ENCODE results near the gene ACOT11. TPM values are rescaled to one million over a fixed set of nuclear protein-coding genes. Genes with fewer than 3 reads are reported as not detected.

The ACOT11 gene
- total RNA-seq, 4 donors from 2014 or later = 6.9 to 19.1 (median 13.4) TPM

DNA sequence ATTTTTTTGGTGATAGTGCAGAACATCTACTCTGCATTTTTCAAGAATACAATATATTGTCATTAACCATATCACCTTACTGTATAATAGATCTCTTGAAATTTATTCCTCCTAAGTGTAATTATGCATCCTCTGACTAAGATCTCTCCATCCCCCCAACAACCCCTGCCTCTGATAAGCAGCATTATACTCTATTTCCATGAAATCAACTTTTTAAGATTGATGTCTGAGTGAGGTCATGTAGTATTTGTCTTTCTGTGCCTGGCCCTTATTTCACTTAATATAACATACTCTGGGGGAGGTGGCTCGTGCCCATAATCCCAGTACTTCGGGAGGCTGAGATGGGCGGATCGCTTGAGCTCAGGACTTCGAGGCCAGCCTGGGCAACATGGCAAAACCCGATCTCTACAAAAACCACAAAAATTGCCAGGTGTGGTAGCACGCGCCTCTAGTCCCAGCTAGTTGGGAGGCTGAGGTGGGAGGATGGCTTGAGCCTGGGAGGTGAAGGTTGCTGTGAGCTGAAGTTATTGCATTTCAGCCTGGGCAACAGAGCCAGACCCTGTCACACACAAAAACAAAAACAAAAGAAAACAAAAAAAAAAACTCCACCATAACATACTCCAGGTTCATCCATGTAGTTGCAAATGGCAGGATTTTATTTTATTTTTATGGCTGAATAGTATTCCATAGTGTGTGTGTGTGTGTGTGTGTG is 5.7 kb downstream of the ACOT11 start:
- no peak for DNase-seq (ENCODE audit: extremely low spot score)
- intact Hi-C loops (cut with DNase I) = no loop called here

DNA sequence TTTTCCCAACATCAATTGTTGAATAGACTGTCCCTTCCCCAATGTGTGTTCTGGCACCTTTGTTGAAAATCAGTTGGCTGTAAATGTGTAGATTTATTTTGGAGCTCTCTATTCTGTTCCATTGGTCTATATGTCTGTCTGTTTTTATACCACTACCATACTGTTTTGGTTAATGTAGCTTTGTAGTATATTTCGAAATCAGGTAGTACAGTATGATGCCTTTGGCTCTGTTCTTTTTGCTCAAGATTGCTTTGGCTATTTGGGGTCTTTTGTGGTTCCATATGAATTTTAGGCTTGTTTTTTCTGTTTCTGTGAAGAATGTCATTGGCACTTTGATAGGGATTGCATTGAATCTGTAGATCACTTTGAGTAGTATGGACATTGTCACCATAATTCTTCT is 8.1 kb downstream of the ACOT11 start:
- Histone ChIP-seq H3K27ac (replicated peaks in 1 of 4) (no peak overlapping the region), H3K27me3 (no peaks in the 10 kb centered on the region), H3K36me3 (no peaks in the 10 kb centered on the region), H3K9me3 (peaks cover 0 to 3% (median 0%) of the 10 kb centered on the region in 4 donors), H3K4me1 (peaks cover 24 to 46% (median 37%) of the 10 kb centered on the region in 4 donors), H3K4me3 (no peak overlapping the region)
- intact Hi-C loops (cut with DNase I) = no loop called here
- TF ChIP-seq POLR2AphosphoS5 (IDR thresholded peaks at IDR 0.05) (no peak), EP300 (IDR thresholded peaks at IDR 0.05) (no peak), POLR2A (IDR thresholded peaks at IDR 0.05; ENCODE audit: low read depth) (no peak)
- TF ChIP-seq, protein P1, sequence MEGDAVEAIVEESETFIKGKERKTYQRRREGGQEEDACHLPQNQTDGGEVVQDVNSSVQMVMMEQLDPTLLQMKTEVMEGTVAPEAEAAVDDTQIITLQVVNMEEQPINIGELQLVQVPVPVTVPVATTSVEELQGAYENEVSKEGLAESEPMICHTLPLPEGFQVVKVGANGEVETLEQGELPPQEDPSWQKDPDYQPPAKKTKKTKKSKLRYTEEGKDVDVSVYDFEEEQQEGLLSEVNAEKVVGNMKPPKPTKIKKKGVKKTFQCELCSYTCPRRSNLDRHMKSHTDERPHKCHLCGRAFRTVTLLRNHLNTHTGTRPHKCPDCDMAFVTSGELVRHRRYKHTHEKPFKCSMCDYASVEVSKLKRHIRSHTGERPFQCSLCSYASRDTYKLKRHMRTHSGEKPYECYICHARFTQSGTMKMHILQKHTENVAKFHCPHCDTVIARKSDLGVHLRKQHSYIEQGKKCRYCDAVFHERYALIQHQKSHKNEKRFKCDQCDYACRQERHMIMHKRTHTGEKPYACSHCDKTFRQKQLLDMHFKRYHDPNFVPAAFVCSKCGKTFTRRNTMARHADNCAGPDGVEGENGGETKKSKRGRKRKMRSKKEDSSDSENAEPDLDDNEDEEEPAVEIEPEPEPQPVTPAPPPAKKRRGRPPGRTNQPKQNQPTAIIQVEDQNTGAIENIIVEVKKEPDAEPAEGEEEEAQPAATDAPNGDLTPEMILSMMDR (IDR thresholded peaks at IDR 0.05) = no peak
- DNase-seq (ENCODE audit: extremely low spot score) = no peak
- 82% methylated on average over 1 of the region's 1 CpG for WGBS

More for the DNA sequence above, 5.7 kb downstream of the ACOT11 start:
- 93% methylated on average over 8 of the region's 8 CpGs for WGBS
- no peak overlapping the region for H3K4me3 ChIP-seq
- H3K4me1 ChIP-seq = peaks cover 17 to 45% (median 39%) of the 10 kb centered on the region in 4 donors
- TF ChIP-seq POLR2A (IDR thresholded peaks at IDR 0.05; ENCODE audit: low read depth) = no peak
- no peak for TF ChIP-seq EP300 (IDR thresholded peaks at IDR 0.05)
- TF ChIP-seq, protein P1 (IDR thresholded peaks at IDR 0.05) = no peak
- no peak for TF ChIP-seq POLR2AphosphoS5 (IDR thresholded peaks at IDR 0.05)
- H3K9me3 ChIP-seq = peaks cover 0 to 3% (median 0%) of the 10 kb centered on the region in 4 donors
- H3K27me3 ChIP-seq = no peaks in the 10 kb centered on the region
- H3K27ac ChIP-seq (replicated peaks in 1 of 4) = no peak overlapping the region
- no peaks in the 10 kb centered on the region for H3K36me3 ChIP-seq

DNA sequence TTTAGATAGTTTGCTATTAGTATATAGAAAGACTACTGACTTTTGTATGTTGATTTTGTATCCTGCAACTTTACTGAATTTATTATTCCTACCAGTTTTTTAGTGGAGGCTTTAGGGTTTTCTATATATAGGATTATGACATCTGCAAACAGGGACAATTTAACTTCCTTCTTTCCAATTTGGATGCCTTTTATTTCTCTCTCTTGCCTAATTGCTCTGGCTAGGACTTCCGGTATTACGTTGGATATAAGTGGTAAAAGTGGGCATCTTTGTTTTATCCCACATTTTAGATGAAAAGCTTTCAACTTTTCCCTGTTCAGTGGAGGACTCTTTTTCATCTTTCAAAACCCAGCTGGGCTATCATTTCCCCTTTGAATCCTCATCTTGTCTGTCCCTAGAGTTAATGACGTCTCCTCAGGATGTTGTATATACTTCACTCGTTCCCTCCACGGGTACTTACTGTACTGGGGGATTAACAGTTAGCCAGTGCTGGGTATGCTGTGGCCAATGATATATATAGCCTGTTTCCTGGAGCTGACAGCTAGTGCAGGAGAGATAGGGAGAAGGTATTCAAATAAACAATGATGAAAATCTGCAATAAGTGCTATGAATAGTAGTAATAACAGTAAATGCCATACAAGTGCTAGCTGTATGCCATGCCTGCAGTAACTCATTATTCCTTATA is 9.8 kb downstream of the ACOT11 start:
- no peak for TF ChIP-seq POLR2A (IDR thresholded peaks at IDR 0.05; ENCODE audit: low read depth)
- TF ChIP-seq, protein P1 (IDR thresholded peaks at IDR 0.05) = no peak
- peak; percentile 57 to 61 for TF ChIP-seq POLR2AphosphoS5 (IDR thresholded peaks at IDR 0.05)
- TF ChIP-seq EP300 (IDR thresholded peaks at IDR 0.05) = peak; percentile 91
- DNase-seq (ENCODE audit: extremely low spot score) = no peak
- Histone ChIP-seq H3K36me3 (no peaks in the 10 kb centered on the region), H3K4me1 (peaks cover 24 to 38% (median 33%) of the 10 kb centered on the region in 4 donors), H3K27me3 (no peaks in the 10 kb centered on the region), H3K9me3 (peaks cover 0 to 3% (median 0%) of the 10 kb centered on the region in 4 donors), H3K4me3 (no peak overlapping the region), H3K27ac (replicated peaks in 1 of 4) (peak overlapping the region; percentile 67 to 84 (median 72))
- WGBS = 22% methylated on average over 5 of the region's 5 CpGs
- intact Hi-C loops (cut with DNase I) = no loop called here

DNA sequence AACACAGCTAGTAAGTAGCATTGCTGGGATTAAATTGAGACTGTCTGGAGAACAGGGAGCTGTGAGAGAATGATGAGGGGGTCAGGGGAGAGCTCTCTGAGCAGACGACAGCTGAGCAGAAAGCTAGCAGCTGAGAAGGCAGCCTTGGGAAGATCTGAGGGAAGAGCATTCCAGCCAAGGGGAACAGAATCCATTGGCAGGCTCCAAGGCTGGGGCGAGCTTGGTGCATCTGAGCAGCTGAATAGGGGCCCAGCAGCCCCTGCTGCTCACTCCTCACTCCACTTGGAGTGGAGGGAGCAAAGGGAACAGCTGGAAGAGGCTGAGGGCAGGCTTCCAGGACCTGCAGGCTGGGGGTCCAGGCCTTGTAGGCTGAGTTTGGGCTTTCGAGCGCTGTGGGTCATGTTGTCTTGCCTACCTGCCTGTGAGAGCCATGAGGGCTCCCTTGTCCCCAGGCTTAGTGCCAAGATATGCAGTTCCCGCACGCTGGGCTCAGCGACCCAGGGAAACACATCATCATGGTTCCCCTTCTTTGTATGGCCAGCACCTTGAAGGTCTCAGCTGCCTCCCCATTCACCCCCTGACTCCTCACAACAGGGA is 10.5 kb downstream of the ACOT11 start:
- no peaks in the 10 kb centered on the region for H3K27me3 ChIP-seq
- no peak for TF ChIP-seq EP300 (IDR thresholded peaks at IDR 0.05)
- no peak for TF ChIP-seq POLR2A (IDR thresholded peaks at IDR 0.05; ENCODE audit: low read depth)
- TF ChIP-seq, protein P1 (IDR thresholded peaks at IDR 0.05) = no peak
- no peak for TF ChIP-seq POLR2AphosphoS5 (IDR thresholded peaks at IDR 0.05)
- H3K27ac ChIP-seq (replicated peaks in 1 of 4) = peak overlapping the region; percentile 67 to 84 (median 72)
- no peaks in the 10 kb centered on the region for H3K36me3 ChIP-seq
- DNase-seq (ENCODE audit: extremely low spot score) = no peak
- intact Hi-C loops (cut with DNase I) = no loop called here
- H3K9me3 ChIP-seq = peaks cover 0 to 3% (median 0%) of the 10 kb centered on the region in 4 donors
- H3K4me1 ChIP-seq = peaks cover 24 to 38% (median 33%) of the 10 kb centered on the region in 4 donors
- H3K4me3 ChIP-seq = no peak overlapping the region
- WGBS = 51% methylated on average over 6 of the region's 7 CpGs
